ENCODE results near the gene PIGU. TPM values are rescaled to one million over a fixed set of nuclear protein-coding genes. Genes with fewer than 3 reads are reported as not detected.
A peak's percentile ranks its signal among the peaks of the same experiment; 100 is the strongest.

The PIGU gene
- total RNA-seq, 1 donor from 2014 or later: 45.8 TPM

DNA sequence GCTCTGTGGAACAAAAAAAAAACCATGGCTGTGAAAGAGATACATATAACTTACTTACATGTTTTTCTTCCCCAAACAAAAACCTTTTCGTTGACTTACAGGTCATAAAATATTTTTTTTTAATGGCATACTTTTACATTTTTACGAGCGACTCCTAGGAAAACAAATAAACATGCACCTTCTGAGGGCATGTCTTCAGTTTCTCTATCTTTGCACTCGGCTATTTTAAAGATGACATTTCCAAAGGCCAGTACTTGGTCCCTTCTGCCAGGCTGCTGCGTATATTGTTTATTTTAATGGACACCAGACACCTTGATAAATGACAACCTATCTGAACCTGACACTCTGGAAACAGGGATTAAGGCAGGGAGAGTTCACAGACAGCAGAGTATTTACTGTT, 49.4 kb downstream of the PIGU start:
- Mint-ChIP-seq H3K27ac (no peak overlapping the region), H3K36me3 (ENCODE audit: insufficient read depth) (peaks cover 11% of the 10 kb centered on the region), H3K9me3 (ENCODE audit: low read depth) (no peaks in the 10 kb centered on the region), H3K4me1 (ENCODE audit: low read depth) (peaks cover 4% of the 10 kb centered on the region), H3K4me3 (ENCODE audit: low read depth) (no peak overlapping the region), H3K27me3 (no peaks in the 10 kb centered on the region)
- DNase-seq (ENCODE audit: low spot score, unreplicated experiment): no peak
- no peak for TF ChIP-seq CTCF (IDR thresholded peaks at IDR 0.05; ENCODE audit: unreplicated experiment)

DNA sequence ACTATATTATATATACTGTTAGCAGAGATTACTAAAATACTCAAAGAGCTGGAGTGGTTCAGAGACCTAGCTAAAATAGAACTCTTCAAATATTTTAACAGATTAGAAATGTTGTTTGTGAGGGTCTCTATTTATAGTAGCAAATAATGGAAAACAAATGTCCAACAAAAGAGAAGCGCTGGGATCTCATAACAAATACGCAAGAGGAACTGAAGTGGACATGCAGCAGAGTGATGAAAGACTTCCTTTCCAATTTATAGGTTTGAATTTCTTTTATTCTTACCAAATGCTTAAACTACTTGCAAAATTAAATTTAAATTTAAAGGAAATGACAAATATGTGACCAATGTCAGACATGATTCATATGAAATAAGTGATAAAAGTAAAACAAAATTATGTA, 49.9 kb downstream of the PIGU start:
- Mint-ChIP-seq H3K27me3 (no peaks in the 10 kb centered on the region), H3K36me3 (ENCODE audit: insufficient read depth) (peaks cover 11% of the 10 kb centered on the region), H3K4me1 (ENCODE audit: low read depth) (peaks cover 4% of the 10 kb centered on the region), H3K4me3 (ENCODE audit: low read depth) (no peak overlapping the region), H3K27ac (no peak overlapping the region), H3K9me3 (ENCODE audit: low read depth) (no peaks in the 10 kb centered on the region)
- no peak for DNase-seq (ENCODE audit: low spot score, unreplicated experiment)
- no peak for TF ChIP-seq CTCF (IDR thresholded peaks at IDR 0.05; ENCODE audit: unreplicated experiment)

- no peak for DNase-seq (ENCODE audit: low spot score, unreplicated experiment)
- H3K4me1 Mint-ChIP-seq (ENCODE audit: low read depth): peaks cover 4% of the 10 kb centered on the region
- no peaks in the 10 kb centered on the region for H3K9me3 Mint-ChIP-seq (ENCODE audit: low read depth)
- H3K27me3 Mint-ChIP-seq: no peaks in the 10 kb centered on the region
- H3K27ac Mint-ChIP-seq: peak overlapping the region; percentile 35
- no peak for TF ChIP-seq CTCF (IDR thresholded peaks at IDR 0.05; ENCODE audit: unreplicated experiment)
- H3K36me3 Mint-ChIP-seq (ENCODE audit: insufficient read depth): peaks cover 19% of the 10 kb centered on the region
- H3K4me3 Mint-ChIP-seq (ENCODE audit: low read depth): no peak overlapping the region
These were observed 52.3 kb downstream of the PIGU start for GRCh38 chr20:34624629-34625028.

- Mint-ChIP-seq H3K9me3 (ENCODE audit: low read depth) (no peaks in the 10 kb centered on the region), H3K27ac (no peak overlapping the region), H3K27me3 (no peaks in the 10 kb centered on the region), H3K4me3 (ENCODE audit: low read depth) (no peak overlapping the region), H3K4me1 (ENCODE audit: low read depth) (peaks cover 4% of the 10 kb centered on the region), H3K36me3 (ENCODE audit: insufficient read depth) (peaks cover 19% of the 10 kb centered on the region)
- DNase-seq (ENCODE audit: low spot score, unreplicated experiment): no peak
- no peak for TF ChIP-seq CTCF (IDR thresholded peaks at IDR 0.05; ENCODE audit: unreplicated experiment)
These were observed 54.0 kb downstream of the PIGU start for GRCh38 chr20:34622821-34623451.

GRCh38 chr20:34621383-34622367, 55.2 kb downstream of the PIGU start:
- Mint-ChIP-seq H3K27me3 (no peaks in the 10 kb centered on the region), H3K4me3 (ENCODE audit: low read depth) (no peak overlapping the region), H3K9me3 (ENCODE audit: low read depth) (peaks cover 5% of the 10 kb centered on the region), H3K36me3 (ENCODE audit: insufficient read depth) (peaks cover 27% of the 10 kb centered on the region), H3K4me1 (ENCODE audit: low read depth) (no peaks in the 10 kb centered on the region), H3K27ac (no peak overlapping the region)
- no peak for DNase-seq (ENCODE audit: low spot score, unreplicated experiment)
- no peak for TF ChIP-seq CTCF (IDR thresholded peaks at IDR 0.05; ENCODE audit: unreplicated experiment)

Measured in progenitor cell of endocrine pancreas (in vitro differentiated cells).